Activated CD4-positive, alpha-beta T cell treated with anti-CD3 and anti-CD28 coated beads, Interleukin-2, amount 50 U/mL, for 48 hours (primary cell): ENCODE measurements around the gene MAP3K6.
A peak's percentile ranks its signal among the peaks of the same experiment; 100 is the strongest.
"Not testable (repeated sequence)": the region's sequence is repeated elsewhere in the genome, so short reads cannot be mapped to it uniquely, and the experiment has no call there.

Experiments used
- DNase-seq, 2 experiments: peaks; one replicate each; pipeline ENCODE4 v3.0.0-alpha.2; 2020

Gene MAP3K6

GRCh38 chr1:27395441-27396195 is 28.9 kb upstream of the MAP3K6 start:
- DNase-seq = peak; percentile 79 to 83

GRCh38 chr1:27394925-27395324 is 28.2 kb upstream of the MAP3K6 start:
- no peak for DNase-seq

- DNase-seq = no peak
Observed at GRCh38 chr1:27394282-27394658, 27.5 kb upstream of the MAP3K6 start.

- DNase-seq = no peak
Observed at GRCh38 chr1:27393641-27394281, 27.0 kb upstream of the MAP3K6 start.

GRCh38 chr1:27392778-27393635 is 26.2 kb upstream of the MAP3K6 start:
- no peak for DNase-seq

- peak; percentile 94 to 95 for DNase-seq
Observed at GRCh38 chr1:27392096-27392777, 25.5 kb upstream of the MAP3K6 start, which contains the start of gene GPR3. Gene GPR3, plus strand, starts transcription at chr1:27392622. Its CDS starts 1,177 bp downstream, at chr1:27393799.

GRCh38 chr1:27391511-27392095 is 24.8 kb upstream of the MAP3K6 start:
- DNase-seq = peak; percentile 33 to 45

GRCh38 chr1:27388337-27389005 is 21.7 kb upstream of the MAP3K6 start:
- peak; percentile 83 to 84 for DNase-seq

GRCh38 chr1:27384797-27385196 is 18.0 kb upstream of the MAP3K6 start:
- not testable (repeated sequence) for DNase-seq

- no peak for DNase-seq
Observed at GRCh38 chr1:27383661-27384060, 16.9 kb upstream of the MAP3K6 start.

GRCh38 chr1:27383039-27383605 is 16.4 kb upstream of the MAP3K6 start, which contains the start of gene CD164L2:
Gene CD164L2, minus strand, starts transcription at chr1:27383333. Its CDS starts 94 bp downstream, at chr1:27383239.
- peak; percentile 63 to 66 for DNase-seq

GRCh38 chr1:27381969-27382762 is 15.4 kb upstream of the MAP3K6 start:
- no peak for DNase-seq

- DNase-seq = no peak
Observed at GRCh38 chr1:27380766-27381733, 14.3 kb upstream of the MAP3K6 start.

- no peak for DNase-seq
Observed at GRCh38 chr1:27380224-27380623, 13.5 kb upstream of the MAP3K6 start.

GRCh38 chr1:27379564-27380122 is 12.9 kb upstream of the MAP3K6 start:
- no peak for DNase-seq

GRCh38 chr1:27377760-27378495 is 11.2 kb upstream of the MAP3K6 start:
- DNase-seq = no peak

GRCh38 chr1:27374362-27375086 is 7.8 kb upstream of the MAP3K6 start, which contains the start of gene FCN3:
Gene FCN3, minus strand, starts transcription at chr1:27374824. Its CDS starts 6 bp downstream, at chr1:27374818.
- DNase-seq = no peak
